H1 (cell line): ENCODE results near the gene CTNNA3. TPM values are rescaled to one million over a fixed set of nuclear protein-coding genes. Genes with fewer than 3 reads are reported as not detected.

Experiments
- CTCF ChIA-PET: fragments of 300-600 bp; sonication (Branson Sonifier 250); formaldehyde crosslinking; loops from one replicate; lab custom pipeline; 2021; ENCODE audit not compliant: partially characterized antibody; lab: Charles Lee
- POLR2A ChIA-PET: fragments of 300-600 bp; sonication (Branson Sonifier 250); formaldehyde crosslinking; loops from one replicate; lab custom pipeline; 2021; ENCODE audit warnings: inconsistent platforms; ENCODE audit not compliant: partially characterized antibody; lab: Charles Lee
- DNase-seq, 2 experiments: peaks; one replicate each; pipeline versions ENCODE4 v3.0.0 to v3.0.0-alpha.2; 2010 to 2022; ENCODE audit warnings: low spot score in 2 of 2, low read depth in 1 of 2, mixed read lengths in 1 of 2
- FAIRE-seq: peaks from 2 replicates; lab custom pipeline; 2011; peaks lifted over from hg19 to GRCh38; lab: Jason Lieb, UNC
- H2AFZ ChIP-seq: 2 replicates; pipeline ENCODE4 v1.8.1; 2012; ENCODE audit warnings: low read length, inconsistent platforms
- H2AK5ac ChIP-seq: 2 replicates; pipeline ENCODE4 v1.6.1; 2013; ENCODE audit warnings: low read depth, low read length
- H2BK120ac ChIP-seq: replicated peaks from 2 replicates; pipeline ENCODE3; 2013; ENCODE audit warnings: low read depth, low read length, inconsistent platforms
- H2BK12ac ChIP-seq: 2 replicates; pipeline ENCODE4 v1.6.1; 2013; ENCODE audit warnings: low read depth, low read length
- H2BK15ac ChIP-seq: 2 replicates; pipeline ENCODE4 v1.6.1; 2013; ENCODE audit warnings: low read length
- H2BK20ac ChIP-seq: 2 replicates; pipeline ENCODE4 v1.6.1; 2013; ENCODE audit warnings: low read length
- H2BK5ac ChIP-seq: 2 replicates; pipeline ENCODE4 v1.6.1; 2013; ENCODE audit warnings: low read depth, low read length
- H3K14ac ChIP-seq: 2 replicates; pipeline ENCODE4 v1.6.1; 2013; ENCODE audit warnings: inconsistent platforms; ENCODE audit not compliant: insufficient read length
- H3K18ac ChIP-seq: 2 replicates; pipeline ENCODE4 v1.6.1; 2013; ENCODE audit warnings: low read length; ENCODE audit errors: extremely low read depth
- H3K23ac ChIP-seq: 2 replicates; pipeline ENCODE4 v1.6.1; 2013; ENCODE audit warnings: inconsistent platforms; ENCODE audit not compliant: insufficient read length
- H3K23me2 ChIP-seq: 2 replicates; pipeline ENCODE4 v1.6.1; 2013; ENCODE audit warnings: low read depth, low read length
- H3K27ac ChIP-seq: 2 replicates; pipeline ENCODE4 v1.6.1; 2011; ENCODE audit warnings: low read depth, low read length, inconsistent platforms
- H3K27me3 ChIP-seq, 4 experiments: replicated peaks in 1 of 4; 1 replicate in 1 of 4; 2 replicates in 3 of 4; pipeline versions ENCODE4 v1.6.1 to v1.8.1; 2011 to 2013; ENCODE audit warnings: low read length in 3 of 4, mild to moderate bottlenecking in 3 of 4, inconsistent platforms in 2 of 4, mixed read lengths in 2 of 4, moderate library complexity in 1 of 4; ENCODE audit not compliant: control insufficient read depth in 3 of 4, insufficient read depth in 3 of 4; ENCODE audit errors: extremely low read depth in 1 of 4
- H3K36me3 ChIP-seq, 4 experiments: 2 replicates each; pipeline versions ENCODE4 v1.6.1 to v1.8.1; 2011 to 2013; ENCODE audit warnings: mild to moderate bottlenecking in 4 of 4, low read length in 3 of 4, moderate library complexity in 2 of 4, control low read depth in 1 of 4, inconsistent platforms in 1 of 4; ENCODE audit not compliant: insufficient read depth in 4 of 4, control insufficient read depth in 2 of 4
- H3K4ac ChIP-seq: replicated peaks from 2 replicates; pipeline ENCODE3; 2013; ENCODE audit warnings: low read length, low read depth, mixed read lengths, inconsistent platforms; ENCODE audit not compliant: insufficient read length
- H3K4me1 ChIP-seq, 4 experiments: replicated peaks in 1 of 4; 1 replicate in 1 of 4; 2 replicates in 3 of 4; pipeline versions ENCODE4 v1.6.1 to v1.8.1; 2011 to 2013; ENCODE audit warnings: low read length in 3 of 4, inconsistent platforms in 2 of 4, mixed read lengths in 1 of 4; ENCODE audit not compliant: insufficient read depth in 4 of 4, control insufficient read depth in 3 of 4
- H3K4me2 ChIP-seq, 2 experiments: 2 replicates each; pipeline versions ENCODE4 v1.6.1 to v1.8.1; 2011 to 2013; ENCODE audit warnings: low read depth in 2 of 2, low read length in 2 of 2, control low read depth in 1 of 2, inconsistent platforms in 1 of 2, mild to moderate bottlenecking in 1 of 2; ENCODE audit not compliant: insufficient read depth in 1 of 2
- H3K4me3 ChIP-seq, 4 experiments: fragments of 200-600, 300-600 bp in 1 of 4; sonication (generic), shearing (Covaris generic), sonication (Bioruptor Twin) in 1 of 4; 2 replicates each; pipeline versions ENCODE4 v1.5.1 to v1.8.1; 2011 to 2016; ENCODE audit warnings: low read length in 4 of 4, low read depth in 3 of 4, control low read depth in 2 of 4, inconsistent platforms in 2 of 4, mild to moderate bottlenecking in 2 of 4, mixed read lengths in 1 of 4, moderate library complexity in 1 of 4; ENCODE audit not compliant: insufficient read depth in 2 of 4; ENCODE audit errors: extremely low read depth in 1 of 4
- H3K56ac ChIP-seq: replicated peaks from 2 replicates; pipeline ENCODE3; 2013; ENCODE audit warnings: low read depth, mild to moderate bottlenecking, mixed read lengths, low read length, inconsistent platforms; ENCODE audit not compliant: insufficient read length
- H3K79me1 ChIP-seq: 2 replicates; pipeline ENCODE4 v1.6.1; 2013; ENCODE audit warnings: low read depth, low read length, control low read depth
- H3K79me2 ChIP-seq, 2 experiments: 2 replicates each; pipeline versions ENCODE4 v1.6.1 to v1.8.1; 2012 to 2013; ENCODE audit warnings: low read length in 2 of 2, mild to moderate bottlenecking in 2 of 2, inconsistent platforms in 1 of 2; ENCODE audit not compliant: insufficient read depth in 2 of 2, control insufficient read depth in 1 of 2
- H3K9ac ChIP-seq, 4 experiments: replicated peaks in 1 of 4; 1 replicate in 1 of 4; 2 replicates in 3 of 4; pipeline versions ENCODE4 v1.6.1 to v1.8.1; 2011 to 2013; ENCODE audit warnings: low read depth in 3 of 4, low read length in 3 of 4, control low read depth in 2 of 4, mild to moderate bottlenecking in 2 of 4, moderate library complexity in 2 of 4, inconsistent platforms in 1 of 4; ENCODE audit errors: extremely low read depth in 1 of 4
- H3K9me3 ChIP-seq, 2 experiments: 2 replicates each; pipeline versions ENCODE4 v1.6.1 to v1.8.1; 2012 to 2013; ENCODE audit warnings: mild to moderate bottlenecking in 2 of 2, moderate library complexity in 2 of 2, control low read depth in 1 of 2, inconsistent platforms in 1 of 2, low read depth in 1 of 2, low read length in 1 of 2, mixed read lengths in 1 of 2; ENCODE audit not compliant: insufficient read depth in 2 of 2
- H4K20me1 ChIP-seq, 2 experiments: replicated peaks in 1 of 2; 2 replicates each; pipeline versions ENCODE3 to v1.8.1; 2011 to 2013; ENCODE audit warnings: inconsistent platforms in 2 of 2, low read length in 2 of 2, mild to moderate bottlenecking in 1 of 2; ENCODE audit not compliant: insufficient read depth in 2 of 2, control insufficient read depth in 1 of 2
- H4K5ac ChIP-seq: 2 replicates; pipeline ENCODE4 v1.6.1; 2013; ENCODE audit warnings: low read length, low read depth, mixed read lengths, inconsistent platforms; ENCODE audit not compliant: insufficient read length
- H4K8ac ChIP-seq: 2 replicates; pipeline ENCODE4 v1.8.0; 2013; ENCODE audit warnings: mild to moderate bottlenecking, moderate library complexity, low read length, inconsistent platforms; ENCODE audit not compliant: insufficient read depth; ENCODE audit errors: extremely low read depth
- H4K91ac ChIP-seq: replicated peaks from 2 replicates; pipeline ENCODE3; 2013; ENCODE audit warnings: low read length, mixed read lengths, inconsistent platforms; ENCODE audit not compliant: insufficient read length
- ATF3 ChIP-seq: IDR thresholded peaks from 2 replicates; pipeline ENCODE4 v1.6.1; 2011; ENCODE audit warnings: low read depth, mild to moderate bottlenecking, low read length; ENCODE audit not compliant: insufficient read depth
- CEBPB ChIP-seq: IDR thresholded peaks from 2 replicates; pipeline ENCODE4 v1.6.1; 2012; ENCODE audit warnings: low read depth, low read length
- CTBP2 ChIP-seq: IDR thresholded peaks from 2 replicates; pipeline ENCODE4 v1.7.0; 2011; ENCODE audit warnings: borderline replicate concordance, mild to moderate bottlenecking, moderate library complexity, mixed read lengths, low read length; ENCODE audit not compliant: insufficient read depth, insufficient read length
- EP300 ChIP-seq, 2 experiments: IDR thresholded peaks; 1 replicate in 1 of 2; 2 replicates in 1 of 2; pipeline ENCODE4 v1.6.1; 2011 to 2012; ENCODE audit warnings: low read depth in 2 of 2, low read length in 2 of 2, mild to moderate bottlenecking in 2 of 2, borderline replicate concordance in 1 of 2, inconsistent platforms in 1 of 2, moderate library complexity in 1 of 2
- FOSL1 ChIP-seq: IDR thresholded peaks from 2 replicates; pipeline ENCODE4 v1.6.1; 2011; ENCODE audit warnings: mild to moderate bottlenecking, low read depth, low read length, moderate library complexity; ENCODE audit not compliant: insufficient read depth
- KDM4A ChIP-seq: IDR thresholded peaks from one replicate; pipeline ENCODE4 v1.7.1; 2012; ENCODE audit warnings: low read depth, mild to moderate bottlenecking, moderate library complexity, low read length, inconsistent platforms; ENCODE audit not compliant: severe bottlenecking
- KDM5A ChIP-seq: fragments of 200-600 bp; IDR thresholded peaks from 2 replicates; pipeline ENCODE4 v1.7.1; 2012; ENCODE audit warnings: mild to moderate bottlenecking, low read length, inconsistent platforms, mixed read lengths
- NANOG ChIP-seq: IDR thresholded peaks from 2 replicates; pipeline ENCODE4 v1.6.1; 2011; ENCODE audit warnings: low read length, low read depth, mild to moderate bottlenecking, inconsistent platforms; ENCODE audit not compliant: insufficient read depth, poor library complexity, severe bottlenecking
- SP2 ChIP-seq: IDR thresholded peaks from 2 replicates; pipeline ENCODE4 v1.6.1; 2012; ENCODE audit warnings: mild to moderate bottlenecking, low read length, inconsistent platforms
- TBP ChIP-seq: IDR thresholded peaks from 2 replicates; pipeline ENCODE4 v1.6.1; 2011; ENCODE audit warnings: low read depth, low read length, improper control_type of control experiment
- WGBS, 2 experiments: shearing (Covaris generic) in 1 of 2; methylation state at CpG; one replicate each; pipeline versions ENCODE4 v1.1.6 to v1.1.7; 2013 to 2015; ENCODE audit warnings: low lambda C conversion rate in 2 of 2, mixed read lengths in 2 of 2, inconsistent platforms in 1 of 2, low coverage in 1 of 2, missing lambda C conversion rate in 1 of 2; ENCODE audit not compliant: insufficient replicate concordance in 2 of 2, insufficient coverage in 1 of 2, insufficient read length in 1 of 2; ENCODE audit errors: extremely low coverage in 1 of 2, missing lambda C conversion rate in 1 of 2; 5-methylcytosine and 5-hydroxymethylcytosine counted together
- polyA plus RNA-seq, 7 experiments: library from polyadenylated mRNA; depleted of rRNA in 3 of 7; stranded (reverse) in 5 of 7; unstranded in 2 of 7; fragments of >200 nt in 5 of 7; fragments of 200-250 nt in 2 of 7; gene quantifications; 1 replicate in 5 of 7; 2 replicates in 1 of 7; 4 replicates in 1 of 7; pipeline versions ENCODE4 v1.2.1 to v1.2.3, GENCODE V29; 2011 to 2013; ENCODE audit warnings: missing spikeins in 2 of 7, mixed read lengths in 2 of 7
- total RNA-seq: library from RNA; stranded (reverse); fragmentation: NEBNext Ultra II Directional; extraction: Animal tissue kit (Norgen Biotek cat#: 25700); gene quantifications from 2 replicates; pipeline ENCODE4 v1.2.1, GENCODE V29; 2021

Gene CTNNA3
- total and polyA plus RNA-seq, 2 of the 8 experiments (the other 6 are each of a cell fraction or from before 2014, with no cell fraction given), result 1.3 to 1.5 TPM

GRCh38 chr10:66680886-66681285 is 1015.1 kb downstream of the CTNNA3 start:
- POLR2A ChIA-PET, result no interaction called here
- H3K27ac ChIP-seq, result no peak overlapping the region
- H3K4ac ChIP-seq, result no peak overlapping the region
- no peaks in the 10 kb centered on the region for H3K4me1 ChIP-seq
- no peak overlapping the region for H3K18ac ChIP-seq
- H3K4me3 ChIP-seq, result no peak overlapping the region
- no peak overlapping the region for H2BK12ac ChIP-seq
- no peaks in the 10 kb centered on the region for H3K9me3 ChIP-seq
- no peaks in the 10 kb centered on the region for H4K20me1 ChIP-seq
- no peak overlapping the region for H2BK15ac ChIP-seq
- H3K27me3 ChIP-seq, result no peaks in the 10 kb centered on the region
- no peak overlapping the region for H4K5ac ChIP-seq
- no peak overlapping the region for H2AFZ ChIP-seq
- H2BK120ac ChIP-seq, result no peak overlapping the region
- no peak overlapping the region for H3K9ac ChIP-seq
- DNase-seq (no peak), FAIRE-seq (no peak)
- no peak overlapping the region for H2AK5ac ChIP-seq
- H3K14ac ChIP-seq, result no peak overlapping the region
- H3K79me2 ChIP-seq, result no peaks in the 10 kb centered on the region
- H4K8ac ChIP-seq, result no peak overlapping the region
- no peak overlapping the region for H2BK5ac ChIP-seq
- CTCF ChIA-PET, result no interaction called here
- no peak overlapping the region for H4K91ac ChIP-seq
- no peaks in the 10 kb centered on the region for H3K36me3 ChIP-seq
- H3K4me2 ChIP-seq, result no peak overlapping the region
- no peaks in the 10 kb centered on the region for H3K79me1 ChIP-seq
- 91% methylated on average over 1 of the region's 1 CpG; no CpG with 5 or more reads in 1 of the 2 experiments for WGBS, 2 experiments
- no peak overlapping the region for H3K56ac ChIP-seq
- no peaks in the 10 kb centered on the region for H3K23me2 ChIP-seq
- H2BK20ac ChIP-seq, result no peak overlapping the region
- H3K23ac ChIP-seq, result no peak overlapping the region
- TF ChIP-seq TBP, result no peak
- no peak for TF ChIP-seq SP2
- TF ChIP-seq KDM5A, result no peak
- no peak for TF ChIP-seq EP300 (IDR thresholded peaks at IDR 0.05; ENCODE audit: borderline replicate concordance in 1 of 2, low read depth in 2 of 2, low read length in 2 of 2)
- no peak for TF ChIP-seq CEBPB
- TF ChIP-seq NANOG, result no peak
- no peak for TF ChIP-seq FOSL1
- no peak for TF ChIP-seq ATF3
- TF ChIP-seq CTBP2, result no peak
- TF ChIP-seq KDM4A, result no peak
